Transverse colon (tissue), 4 donors: Measurements from ENCODE around the gene CFHR2.

ENCODE experiments used
- POLR2AphosphoS5 ChIP-seq, 3 donors: sonication (generic); formaldehyde crosslinking; IDR thresholded peaks; one replicate each; pipeline ENCODE4 v1.6.1; 2016; ENCODE audit warnings: antibody characterized with exemption in 3 of 3
- TF ChIP-seq, protein P1 (sequence below), 5 experiments: fragments of 200-600 bp in 3 of 5; fragments of 450-650 bp in 2 of 5; sonication (generic) in 3 of 5; IDR thresholded peaks; 1 replicate in 2 of 5; 2 replicates in 3 of 5; pipeline ENCODE4 v1.5.1; 2016 to 2017; ENCODE audit warnings: antibody characterized with exemption in 5 of 5, inconsistent platforms in 3 of 5, mild to moderate bottlenecking in 2 of 5, moderate library complexity in 1 of 5

DNA sequence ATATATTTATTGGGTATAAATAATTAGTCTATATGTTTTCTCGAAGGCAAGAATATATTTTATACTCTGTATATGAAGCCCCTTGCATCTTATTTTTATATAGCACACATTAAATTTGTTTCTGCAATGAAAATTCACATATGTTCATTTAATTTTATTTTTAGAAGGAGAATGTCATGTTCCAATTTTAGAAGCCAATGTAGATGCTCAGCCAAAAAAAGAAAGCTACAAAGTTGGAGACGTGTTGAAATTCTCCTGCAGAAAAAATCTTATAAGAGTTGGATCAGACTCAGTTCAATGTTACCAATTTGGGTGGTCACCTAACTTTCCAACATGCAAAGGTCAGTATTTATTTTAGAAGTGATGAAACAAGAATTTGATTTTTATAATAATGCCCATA is 50.4 kb downstream of the CFHR2 start:
- TF ChIP-seq, protein P1, sequence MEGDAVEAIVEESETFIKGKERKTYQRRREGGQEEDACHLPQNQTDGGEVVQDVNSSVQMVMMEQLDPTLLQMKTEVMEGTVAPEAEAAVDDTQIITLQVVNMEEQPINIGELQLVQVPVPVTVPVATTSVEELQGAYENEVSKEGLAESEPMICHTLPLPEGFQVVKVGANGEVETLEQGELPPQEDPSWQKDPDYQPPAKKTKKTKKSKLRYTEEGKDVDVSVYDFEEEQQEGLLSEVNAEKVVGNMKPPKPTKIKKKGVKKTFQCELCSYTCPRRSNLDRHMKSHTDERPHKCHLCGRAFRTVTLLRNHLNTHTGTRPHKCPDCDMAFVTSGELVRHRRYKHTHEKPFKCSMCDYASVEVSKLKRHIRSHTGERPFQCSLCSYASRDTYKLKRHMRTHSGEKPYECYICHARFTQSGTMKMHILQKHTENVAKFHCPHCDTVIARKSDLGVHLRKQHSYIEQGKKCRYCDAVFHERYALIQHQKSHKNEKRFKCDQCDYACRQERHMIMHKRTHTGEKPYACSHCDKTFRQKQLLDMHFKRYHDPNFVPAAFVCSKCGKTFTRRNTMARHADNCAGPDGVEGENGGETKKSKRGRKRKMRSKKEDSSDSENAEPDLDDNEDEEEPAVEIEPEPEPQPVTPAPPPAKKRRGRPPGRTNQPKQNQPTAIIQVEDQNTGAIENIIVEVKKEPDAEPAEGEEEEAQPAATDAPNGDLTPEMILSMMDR (IDR thresholded peaks at IDR 0.05) = no peak
- no peak for TF ChIP-seq POLR2AphosphoS5 (IDR thresholded peaks at IDR 0.05)
